HEK293 (cell line): ENCODE data around the gene NECTIN4.

Experiments used
- MEIS1 ChIP-seq: sonication (generic); formaldehyde crosslinking; IDR thresholded peaks from 2 replicates; pipeline ENCODE4 v1.8.1; 2022; ENCODE audit warnings: missing genetic modification reagents, mild to moderate bottlenecking, borderline replicate concordance
- SALL2 ChIP-seq: fragments of 450-650 bp; formaldehyde crosslinking; IDR thresholded peaks from 2 replicates; pipeline ENCODE4 v1.5.0; 2017; ENCODE audit warnings: missing biosample characterization, mild to moderate bottlenecking, missing genetic modification characterization, borderline replicate concordance
- TCF7L2 ChIP-seq: IDR thresholded peaks from 2 replicates; pipeline ENCODE4 v1.6.1; 2011; ENCODE audit warnings: low read depth, mild to moderate bottlenecking, inconsistent platforms, low read length, moderate library complexity, borderline replicate concordance
- ZEB2 ChIP-seq: fragments of 450-650 bp; formaldehyde crosslinking; IDR thresholded peaks from 2 replicates; pipeline ENCODE4 v1.5.1; 2016; ENCODE audit warnings: missing biosample characterization, missing genetic modification characterization
- ZNF184 ChIP-seq: fragments of 450-650 bp; IDR thresholded peaks from 2 replicates; pipeline ENCODE4 v1.5.1; 2018; ENCODE audit warnings: missing biosample characterization, mild to moderate bottlenecking, missing genetic modification characterization
- ZNF747 ChIP-seq: fragments of 450-650 bp; formaldehyde crosslinking; IDR thresholded peaks from 2 replicates; pipeline ENCODE4 v1.5.1; 2016; ENCODE audit warnings: missing biosample characterization, missing genetic modification characterization
- ZSCAN16 ChIP-seq: fragments of 450-650 bp; formaldehyde crosslinking; IDR thresholded peaks from 2 replicates; pipeline ENCODE4 v1.5.1; 2016; ENCODE audit warnings: missing biosample characterization, missing genetic modification characterization
- TF ChIP-seq, protein P1 (sequence below): fragments of 450-650 bp; formaldehyde crosslinking; IDR thresholded peaks from 2 replicates; pipeline ENCODE4 v1.5.1; 2016; ENCODE audit warnings: missing biosample characterization, missing genetic modification characterization

DNA sequence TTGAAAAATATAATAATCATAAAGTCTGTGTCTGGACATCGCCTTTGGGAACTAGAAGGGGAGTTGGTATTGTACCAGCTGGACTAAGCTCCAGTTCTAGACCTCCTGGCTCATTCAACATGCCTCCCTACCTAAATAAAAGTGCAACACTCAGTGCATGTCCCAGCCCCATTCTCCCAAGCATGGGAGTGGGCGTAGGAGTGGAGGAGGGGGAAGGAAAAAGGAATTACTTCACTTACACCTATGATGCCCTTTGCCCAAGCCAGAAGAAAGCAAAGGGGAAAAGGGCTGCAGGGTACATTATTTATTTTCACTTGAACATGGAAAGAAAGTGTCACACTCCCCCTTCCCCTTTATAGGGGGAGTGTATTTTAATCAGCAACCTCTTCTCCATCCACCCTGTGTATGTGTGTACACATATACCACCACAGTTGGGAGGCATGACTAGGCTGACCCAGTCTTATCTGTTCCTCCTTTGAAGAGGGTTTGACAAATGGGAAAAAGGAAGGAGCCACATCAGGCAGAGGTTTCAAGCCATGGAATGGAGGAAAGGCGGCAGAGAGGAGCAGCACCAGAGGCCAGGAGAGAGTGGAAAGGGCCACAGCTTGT lies 31.8 kb upstream of the NECTIN4 start:
- TF ChIP-seq ZSCAN16 (tag by site-specific recombination), result no peak
- TF ChIP-seq ZNF184 (tag by site-specific recombination), result no peak
- TF ChIP-seq SALL2, result no peak
- TF ChIP-seq, protein P1, sequence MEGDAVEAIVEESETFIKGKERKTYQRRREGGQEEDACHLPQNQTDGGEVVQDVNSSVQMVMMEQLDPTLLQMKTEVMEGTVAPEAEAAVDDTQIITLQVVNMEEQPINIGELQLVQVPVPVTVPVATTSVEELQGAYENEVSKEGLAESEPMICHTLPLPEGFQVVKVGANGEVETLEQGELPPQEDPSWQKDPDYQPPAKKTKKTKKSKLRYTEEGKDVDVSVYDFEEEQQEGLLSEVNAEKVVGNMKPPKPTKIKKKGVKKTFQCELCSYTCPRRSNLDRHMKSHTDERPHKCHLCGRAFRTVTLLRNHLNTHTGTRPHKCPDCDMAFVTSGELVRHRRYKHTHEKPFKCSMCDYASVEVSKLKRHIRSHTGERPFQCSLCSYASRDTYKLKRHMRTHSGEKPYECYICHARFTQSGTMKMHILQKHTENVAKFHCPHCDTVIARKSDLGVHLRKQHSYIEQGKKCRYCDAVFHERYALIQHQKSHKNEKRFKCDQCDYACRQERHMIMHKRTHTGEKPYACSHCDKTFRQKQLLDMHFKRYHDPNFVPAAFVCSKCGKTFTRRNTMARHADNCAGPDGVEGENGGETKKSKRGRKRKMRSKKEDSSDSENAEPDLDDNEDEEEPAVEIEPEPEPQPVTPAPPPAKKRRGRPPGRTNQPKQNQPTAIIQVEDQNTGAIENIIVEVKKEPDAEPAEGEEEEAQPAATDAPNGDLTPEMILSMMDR (tag by site-specific recombination), result no peak
- no peak for TF ChIP-seq TCF7L2
- TF ChIP-seq ZEB2 (tag by site-specific recombination), result no peak
- no peak for TF ChIP-seq MEIS1 (CRISPR knock-in tag)
- no peak for TF ChIP-seq ZNF747 (tag by site-specific recombination)
